HFF-Myc (cell line): ENCODE data around the gene IMPACT.

ENCODE experiments used
- DNase-seq: peaks from one replicate; pipeline ENCODE4 v3.0.0-alpha.2; 2011; ENCODE audit warnings: low read depth; ENCODE audit errors: extremely low read depth
- H3K4me3 ChIP-seq: replicated peaks from 2 replicates; pipeline ENCODE4 v1.5.1; 2011; ENCODE audit warnings: low read depth, mild to moderate bottlenecking, control low read depth, low read length
- CTCF ChIP-seq: IDR thresholded peaks from 2 replicates; pipeline ENCODE4 v1.5.1; 2012; ENCODE audit warnings: mild to moderate bottlenecking, low read depth, low read length, control low read depth; ENCODE audit errors: missing control alignments

The IMPACT gene

GRCh38 chr18:24432618-24433017 is 6.1 kb downstream of the IMPACT start:
- no peak overlapping the region for H3K4me3 ChIP-seq
- no peak for TF ChIP-seq CTCF
- no peak for DNase-seq

GRCh38 chr18:24436939-24437338 is 10.5 kb downstream of the IMPACT start:
- no peak for TF ChIP-seq CTCF
- H3K4me3 ChIP-seq = no peak overlapping the region
- DNase-seq = no peak

GRCh38 chr18:24443870-24444269 is 17.4 kb downstream of the IMPACT start:
- TF ChIP-seq CTCF = no peak
- DNase-seq = no peak
- no peak overlapping the region for H3K4me3 ChIP-seq

GRCh38 chr18:24446453-24446852 is 20.0 kb downstream of the IMPACT start:
- no peak for TF ChIP-seq CTCF
- no peak for DNase-seq
- no peak overlapping the region for H3K4me3 ChIP-seq

- no peak for DNase-seq
- H3K4me3 ChIP-seq = no peak overlapping the region
- TF ChIP-seq CTCF = peak; percentile 9
These were observed 20.6 kb downstream of the IMPACT start for GRCh38 chr18:24446953-24447538.

GRCh38 chr18:24447961-24448360 is 21.5 kb downstream of the IMPACT start:
- H3K4me3 ChIP-seq = no peak overlapping the region
- no peak for DNase-seq
- no peak for TF ChIP-seq CTCF

- DNase-seq = no peak
- no peak overlapping the region for H3K4me3 ChIP-seq
- no peak for TF ChIP-seq CTCF
These were observed 30.1 kb downstream of the IMPACT start for GRCh38 chr18:24456549-24456948.
